PFSK-1 (cell line): ENCODE data around the gene RPA1.

Experiments used
- FOXP2 ChIP-seq: optimal IDR thresholded peaks from 2 replicates; pipeline ENCODE3; 2011; ENCODE audit warnings: borderline replicate concordance, control low read depth, inconsistent platforms; ENCODE audit not compliant: insufficient read depth; ENCODE audit errors: extremely low read length, extremely low read depth
- POLR2AphosphoS5 ChIP-seq: IDR thresholded peaks from 2 replicates; pipeline ENCODE4 v1.6.1; 2012; ENCODE audit warnings: low read depth, mild to moderate bottlenecking, control low read depth, low read length, moderate library complexity
- REST ChIP-seq, 2 experiments: IDR thresholded peaks; 2 replicates each; pipeline versions ENCODE4 v1.6.1 to v1.8.0; 2011 to 2012; ENCODE audit warnings: low read depth in 2 of 2, low read length in 2 of 2, control low read depth in 1 of 2, inconsistent platforms in 1 of 2, mild to moderate bottlenecking in 1 of 2, moderate library complexity in 1 of 2; ENCODE audit not compliant: insufficient read depth in 1 of 2
- SIN3A ChIP-seq: IDR thresholded peaks from 2 replicates; pipeline ENCODE4 v1.6.1; 2012; ENCODE audit warnings: mild to moderate bottlenecking, low read length, moderate library complexity, borderline replicate concordance; ENCODE audit not compliant: insufficient read depth
- TAF1 ChIP-seq: IDR thresholded peaks from 2 replicates; pipeline ENCODE4 v1.6.1; 2012; ENCODE audit warnings: low read length, control low read depth, borderline replicate concordance; ENCODE audit not compliant: insufficient read depth

The RPA1 gene

DNA sequence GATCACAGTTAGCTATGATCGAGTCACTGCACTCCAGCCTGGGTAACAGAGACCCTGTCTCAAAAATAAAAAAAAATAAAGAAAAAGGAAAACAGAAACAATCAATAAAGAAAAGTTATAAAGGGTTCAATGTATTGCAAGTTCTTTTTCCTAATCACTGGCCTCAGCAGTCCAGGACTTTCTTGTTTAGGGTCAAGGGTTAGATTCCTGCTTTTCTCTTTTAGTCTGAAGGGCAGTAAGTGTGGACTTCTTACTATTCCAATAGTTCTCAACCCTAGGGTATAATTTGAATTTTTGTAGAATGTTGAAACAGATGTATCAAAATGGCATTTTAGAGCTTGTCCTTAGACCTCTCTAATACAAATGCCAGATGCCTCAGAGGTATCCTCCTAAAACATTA, 27.4 kb upstream of the RPA1 start:
- no peak for TF ChIP-seq POLR2AphosphoS5
- no peak for TF ChIP-seq TAF1
- no peak for TF ChIP-seq FOXP2
- TF ChIP-seq SIN3A: no peak
- TF ChIP-seq REST (IDR thresholded peaks at IDR 0.05; ENCODE audit: insufficient read depth in 1 of 2, low read depth in 2 of 2, low read length in 2 of 2): no peak

DNA sequence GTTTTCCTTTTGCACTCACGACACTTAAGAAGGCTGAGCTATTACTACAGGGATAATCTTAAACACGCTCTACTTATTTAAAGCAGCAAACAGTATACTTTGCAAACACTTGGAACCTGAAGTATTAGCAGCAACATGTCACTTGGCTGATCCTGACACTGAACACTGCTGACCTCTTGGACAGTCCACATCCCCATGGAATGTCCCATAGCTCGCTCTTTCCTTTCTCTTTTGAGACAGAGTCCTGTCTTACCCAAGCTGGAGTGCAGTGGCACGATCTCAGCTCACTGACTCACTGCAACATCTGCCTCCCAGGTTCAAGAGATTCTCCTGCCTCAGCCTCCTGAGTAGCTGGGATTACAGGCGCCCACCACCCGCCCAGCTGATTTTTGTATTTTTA, 26.5 kb upstream of the RPA1 start:
- no peak for TF ChIP-seq FOXP2
- no peak for TF ChIP-seq TAF1
- no peak for TF ChIP-seq POLR2AphosphoS5
- no peak for TF ChIP-seq REST (IDR thresholded peaks at IDR 0.05; ENCODE audit: insufficient read depth in 1 of 2, low read depth in 2 of 2, low read length in 2 of 2)
- no peak for TF ChIP-seq SIN3A

GRCh38 chr17:1807890-1808289, 21.9 kb upstream of the RPA1 start:
- TF ChIP-seq TAF1 (no peak), REST (IDR thresholded peaks at IDR 0.05; ENCODE audit: insufficient read depth in 1 of 2, low read depth in 2 of 2, low read length in 2 of 2) (no peak), POLR2AphosphoS5 (no peak)

- no peak for TF ChIP-seq SIN3A
Observed at GRCh38 chr17:1808644-1809043, 21.2 kb upstream of the RPA1 start.

- TF ChIP-seq REST (IDR thresholded peaks at IDR 0.05; ENCODE audit: insufficient read depth in 1 of 2, low read depth in 2 of 2, low read length in 2 of 2) (no peak), POLR2AphosphoS5 (no peak), SIN3A (no peak), TAF1 (no peak), FOXP2 (no peak)
Observed at GRCh38 chr17:1810450-1811103, 19.2 kb upstream of the RPA1 start.

DNA sequence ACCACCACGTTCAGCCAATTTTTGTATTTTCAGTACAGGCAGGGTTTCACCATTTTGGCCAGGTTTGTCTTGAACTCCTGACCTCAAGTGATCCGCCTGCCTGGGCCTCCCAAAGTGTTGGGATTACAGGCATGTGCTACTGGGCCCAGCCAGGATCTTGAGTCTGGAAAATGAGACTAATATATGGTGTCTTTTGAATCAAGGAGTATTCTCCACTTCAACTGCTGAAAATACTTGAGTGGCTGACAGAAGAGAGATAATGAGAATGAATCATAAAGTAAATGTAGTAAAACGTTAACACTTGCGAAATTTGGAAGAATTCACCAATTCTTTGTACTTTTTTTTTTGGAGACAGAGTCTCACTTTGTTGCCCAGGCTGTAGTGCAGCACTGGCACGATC, 16.7 kb upstream of the RPA1 start:
- no peak for TF ChIP-seq REST (IDR thresholded peaks at IDR 0.05; ENCODE audit: insufficient read depth in 1 of 2, low read depth in 2 of 2, low read length in 2 of 2)
- no peak for TF ChIP-seq POLR2AphosphoS5
- TF ChIP-seq FOXP2: no peak
- no peak for TF ChIP-seq SIN3A
- no peak for TF ChIP-seq TAF1
